HCT116 (cell line): ENCODE data around the gene ZNF837. TPM values are rescaled to one million over a fixed set of nuclear protein-coding genes. Genes with fewer than 3 reads are reported as not detected.

Source experiments
- ATAC-seq: fragments of 200-7000 bp; cut with Tn5 transposase; 2 replicates; pipeline ENCODE4 v1.9.1; 2020; ENCODE audit warnings: mild to moderate bottlenecking, moderate library complexity
- BruUV-seq: library from RNA; stranded (reverse); fragments of 400-500 nt; replicated peaks from 2 replicates; lab custom pipeline; 2021; lab: Mats Ljungman, UMichigan
- CTCF ChIA-PET: fragments of 300-600 bp; sonication (Branson Sonifier 250); formaldehyde crosslinking; loops from one replicate; lab custom pipeline; 2021; ENCODE audit warnings: antibody characterized with exemption; lab: Charles Lee
- POLR2A ChIA-PET: fragments of 300-600, 350-600 bp; sonication (Branson Sonifier 250); formaldehyde crosslinking; loops from one replicate; lab custom pipeline; 2021; ENCODE audit warnings: antibody characterized with exemption; lab: Charles Lee
- RAD21 ChIA-PET, 2 experiments: fragments of 300-600 bp; sonication (Branson Sonifier 250); formaldehyde crosslinking; loops; one replicate each; lab custom pipeline; 2023; ENCODE audit warnings: low total read pairs in 2 of 2; ENCODE audit not compliant: uncharacterized antibody in 2 of 2, unreplicated experiment in 2 of 2, low non-redundant PET in 1 of 2; lab: Charles Lee
- DNase-seq: peaks from one replicate; pipeline ENCODE4 v3.0.0-alpha.2; 2010; ENCODE audit warnings: low read depth, low spot score
- H2AFZ ChIP-seq: fragments of 200-600 bp; shearing (Covaris generic), sonication (generic); 2 replicates; pipeline ENCODE4 v1.6.1; 2017; ENCODE audit warnings: low read depth, mixed run types, mixed read lengths, antibody characterized with exemption, low read length; ENCODE audit not compliant: poor library complexity, severe bottlenecking
- H3K27ac ChIP-seq: 2 replicates; pipeline ENCODE4 v1.5.1; 2012; ENCODE audit warnings: low read depth, low read length
- H3K27me3 ChIP-seq: fragments of 200-600 bp; sonication (generic); 2 replicates; pipeline ENCODE4 v1.6.1; 2016; ENCODE audit warnings: mixed run types, low read length, mixed read lengths; ENCODE audit not compliant: insufficient read depth
- H3K36me3 ChIP-seq, 2 experiments: fragments of 200-500 bp in 1 of 2; fragments of 200-600 bp in 1 of 2; sonication (Bioruptor generic) in 1 of 2; sonication (generic) in 1 of 2; 2 replicates each; pipeline versions ENCODE4 v1.5.1 to v1.6.1; 2014 to 2016; ENCODE audit warnings: low read length in 2 of 2, inconsistent platforms in 1 of 2, mixed read lengths in 1 of 2, mixed run types in 1 of 2; ENCODE audit not compliant: insufficient read depth in 2 of 2, control insufficient read depth in 1 of 2
- H3K4me1 ChIP-seq, 2 experiments: fragments of 200-600 bp in 1 of 2; sonication (generic) in 1 of 2; 2 replicates each; pipeline versions ENCODE4 v1.5.1 to v1.6.1; 2012 to 2017; ENCODE audit warnings: low read length in 2 of 2, inconsistent platforms in 1 of 2, mild to moderate bottlenecking in 1 of 2, mixed read lengths in 1 of 2, mixed run types in 1 of 2, moderate library complexity in 1 of 2; ENCODE audit not compliant: insufficient read depth in 2 of 2, control insufficient read depth in 1 of 2
- H3K4me2 ChIP-seq: fragments of 200-600 bp; sonication (generic); 2 replicates; pipeline ENCODE4 v1.6.1; 2017; ENCODE audit warnings: mixed run types, low read length, mixed read lengths
- H3K4me3 ChIP-seq, 2 experiments: fragments of 200-600 bp in 1 of 2; sonication (generic) in 1 of 2; replicated peaks in 1 of 2; 2 replicates each; pipeline ENCODE4 v1.5.1; 2011 to 2016; ENCODE audit warnings: low read length in 2 of 2, control low read depth in 1 of 2, low read depth in 1 of 2, mild to moderate bottlenecking in 1 of 2, mixed read lengths in 1 of 2, mixed run types in 1 of 2
- H3K79me2 ChIP-seq: fragments of 200-600 bp; sonication (generic); 2 replicates; pipeline ENCODE4 v1.6.1; 2017; ENCODE audit warnings: mild to moderate bottlenecking, mixed run types, low read length, moderate library complexity, mixed read lengths; ENCODE audit not compliant: insufficient read depth
- H3K9ac ChIP-seq: fragments of 200-600 bp; sonication (generic); 2 replicates; pipeline ENCODE4 v1.6.1; 2016; ENCODE audit warnings: low read length, mixed read lengths
- H3K9me2 ChIP-seq: fragments of 200-600 bp; sonication (generic), shearing (Covaris generic); 2 replicates; pipeline ENCODE4 v1.6.1; 2017; ENCODE audit warnings: mixed run types, mild to moderate bottlenecking, moderate library complexity; ENCODE audit not compliant: insufficient read depth
- H3K9me3 ChIP-seq, 2 experiments: fragments of 200-500 bp in 1 of 2; fragments of 200-600 bp in 1 of 2; sonication (Bioruptor generic) in 1 of 2; sonication (generic) in 1 of 2; 2 replicates each; pipeline ENCODE4 v1.6.1; 2014 to 2017; ENCODE audit warnings: low read length in 2 of 2, mixed read lengths in 2 of 2, inconsistent platforms in 1 of 2, low read depth in 1 of 2, mild to moderate bottlenecking in 1 of 2, mixed run types in 1 of 2, moderate library complexity in 1 of 2; ENCODE audit not compliant: control insufficient read depth in 1 of 2, insufficient read depth in 1 of 2
- H4K20me1 ChIP-seq: fragments of 200-600 bp; sonication (generic), shearing (Covaris generic); 2 replicates; pipeline ENCODE4 v1.6.1; 2017; ENCODE audit warnings: mixed run types, mild to moderate bottlenecking, moderate library complexity; ENCODE audit not compliant: insufficient read depth
- CEBPB ChIP-seq: IDR thresholded peaks from 2 replicates; pipeline ENCODE4 v1.6.1; 2012; ENCODE audit warnings: low read depth
- EGR1 ChIP-seq: IDR thresholded peaks from 2 replicates; pipeline ENCODE4 v1.6.1; 2012; ENCODE audit warnings: low read depth
- EZH2 ChIP-seq: fragments of 200-600 bp; sonication (generic); IDR thresholded peaks from 2 replicates; pipeline ENCODE4 v1.6.1; 2017; ENCODE audit warnings: antibody characterized with exemption, mixed run types
- FOSL1 ChIP-seq: IDR thresholded peaks from 2 replicates; pipeline ENCODE4 v1.6.1; 2012; ENCODE audit warnings: low read depth
- POLR2AphosphoS5 ChIP-seq: IDR thresholded peaks from 2 replicates; pipeline ENCODE4 v1.6.1; 2011; ENCODE audit warnings: mild to moderate bottlenecking, low read depth, low read length, moderate library complexity
- REST ChIP-seq: IDR thresholded peaks from 2 replicates; pipeline ENCODE4 v1.6.1; 2012; ENCODE audit warnings: low read depth
- SIN3A ChIP-seq: IDR thresholded peaks from 2 replicates; pipeline ENCODE4 v1.6.1; 2012; ENCODE audit warnings: low read depth
- ZNF274 ChIP-seq: fragments of 200-500 bp; sonication (Bioruptor generic); IDR thresholded peaks from 2 replicates; pipeline ENCODE4 v1.6.1; 2014; ENCODE audit warnings: mild to moderate bottlenecking, low read depth, low read length, inconsistent platforms
- intact Hi-C: fragments of 100-400 bp; cut with micrococcal nuclease; formaldehyde crosslinking; loops from 2 replicates; pipeline ENCODE4 v1.10.0; 2022
- total RNA-seq: library from RNA; stranded (reverse); gene quantifications from one replicate; pipeline ENCODE4 v1.2.1, GENCODE V29; 2021; ENCODE audit not compliant: unreplicated experiment
- TF ChIP-seq, protein P1 (sequence below), 3 experiments: fragments of 200-600 bp in 1 of 3; sonication (generic) in 1 of 3; IDR thresholded peaks in 2 of 3; conservative IDR thresholded peaks in 1 of 3; 2 replicates each; pipeline ENCODE4 v1.5.1; 2012 to 2017; ENCODE audit warnings: low read depth in 2 of 3, low read length in 2 of 3, antibody characterized with exemption in 1 of 3, borderline replicate concordance in 1 of 3, control low read depth in 1 of 3, mild to moderate bottlenecking in 1 of 3, mixed read lengths in 1 of 3, mixed run types in 1 of 3, moderate library complexity in 1 of 3; ENCODE audit not compliant: insufficient read depth in 1 of 3

ZNF837 gene
- total RNA-seq, 1 experiment from 2014 or later = 3.2 TPM

DNA sequence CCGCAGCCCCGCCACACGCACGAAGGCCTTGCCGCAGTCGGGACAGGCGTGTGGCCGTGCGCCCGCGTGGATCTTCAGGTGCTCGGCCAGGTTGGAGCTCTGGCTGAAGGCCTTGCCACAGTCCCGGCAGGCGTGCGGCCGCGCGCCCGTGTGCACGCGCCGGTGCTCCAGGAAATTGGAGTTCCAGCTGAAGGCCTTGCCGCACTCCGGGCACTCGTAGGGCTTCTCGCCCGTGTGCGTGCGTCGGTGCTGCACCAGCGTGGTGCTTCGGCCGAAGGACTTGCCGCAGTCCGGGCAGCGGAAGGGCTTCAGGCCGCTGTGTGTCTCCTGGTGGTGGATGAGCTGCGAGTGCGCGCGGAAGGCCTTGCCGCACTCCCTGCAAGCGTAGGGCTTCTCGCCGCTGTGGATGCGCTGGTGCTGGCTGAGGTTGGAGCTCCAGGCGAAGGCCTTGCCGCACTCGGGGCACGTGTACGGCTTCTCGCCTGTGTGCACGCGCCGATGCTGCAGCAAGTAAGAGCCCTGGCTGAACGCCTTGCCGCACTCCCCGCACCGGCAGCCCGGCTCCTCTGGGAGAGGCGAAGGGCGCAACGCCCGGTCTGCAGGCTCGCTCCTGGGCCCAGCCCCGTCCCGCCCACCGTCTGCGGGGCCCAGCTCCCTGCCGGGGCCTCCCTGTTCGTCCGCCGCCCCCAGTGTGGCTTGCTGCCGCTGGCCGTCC is 23.9 kb downstream of the ZNF837 start (continued):
- no peak for TF ChIP-seq POLR2AphosphoS5
- TF ChIP-seq FOSL1 = no peak
- TF ChIP-seq EGR1 = no peak
- TF ChIP-seq CEBPB = no peak
- no peak for TF ChIP-seq REST

DNA sequence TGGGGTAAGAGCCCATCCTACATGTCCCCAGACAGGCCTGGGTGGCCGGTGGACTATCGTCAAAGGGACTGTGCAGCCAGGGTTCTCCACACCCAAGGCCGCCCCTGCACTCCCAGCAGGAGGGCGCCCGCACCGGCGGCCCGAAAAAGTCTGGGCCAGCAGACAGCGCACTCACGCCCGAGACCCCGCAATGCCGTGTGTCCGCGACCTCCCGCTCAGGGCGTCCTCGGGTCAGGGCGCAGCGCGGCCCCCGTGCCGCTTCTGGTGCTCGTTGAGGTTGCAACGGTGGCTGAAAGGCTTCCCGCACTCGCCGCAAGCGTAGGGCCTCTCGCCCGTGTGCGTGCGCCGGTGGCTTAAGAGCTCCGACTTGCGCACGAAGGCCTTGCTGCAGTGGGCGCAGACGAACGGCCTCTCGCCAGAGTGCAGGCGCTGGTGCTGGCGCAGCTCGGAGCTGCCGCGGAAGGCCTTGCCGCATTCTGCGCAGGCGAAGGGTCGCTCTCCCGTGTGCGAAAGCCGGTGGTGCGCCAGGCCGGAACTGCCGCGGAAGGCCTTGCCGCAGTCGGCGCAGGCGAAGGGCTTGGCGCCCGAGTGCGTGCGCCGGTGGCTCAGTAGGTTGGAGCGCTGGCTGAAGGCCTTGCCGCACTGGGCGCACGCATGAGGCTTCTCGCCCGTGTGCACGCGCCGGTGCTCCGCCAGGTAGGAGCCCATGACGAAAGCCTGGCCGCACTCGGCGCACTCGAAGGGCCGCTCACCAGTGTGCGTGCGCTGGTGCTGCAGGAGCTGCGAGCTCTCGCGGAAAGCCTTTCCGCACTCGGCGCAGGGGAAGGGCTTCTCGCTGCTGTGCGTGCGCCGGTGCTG is 24.7 kb downstream of the ZNF837 start:
- no peaks in the 10 kb centered on the region for H4K20me1 ChIP-seq
- no peak overlapping the region for H3K9ac ChIP-seq
- ChIA-PET CTCF (no interaction called here), POLR2A (no interaction called here)
- no peak overlapping the region for H2AFZ ChIP-seq
- no peak for ATAC-seq
- no peak overlapping the region for H3K4me2 ChIP-seq
- H3K4me1 ChIP-seq = peaks cover 2% of the 10 kb centered on the region in 2 experiments; a peak in 3 of 4 replicates
- H3K27ac ChIP-seq = no peak overlapping the region
- BruUV-seq = no TSS peak
- DNase-seq = no peak
- H3K9me3 ChIP-seq = no peaks in the 10 kb centered on the region
- no peaks in the 10 kb centered on the region for H3K9me2 ChIP-seq
- H3K36me3 ChIP-seq = no peaks in the 10 kb centered on the region
- intact Hi-C loops = no loop called here
- no peaks in the 10 kb centered on the region for H3K27me3 ChIP-seq
- H3K4me3 ChIP-seq = no peak overlapping the region
- TF ChIP-seq EZH2 (no peak), SIN3A (no peak), POLR2AphosphoS5 (no peak), CEBPB (no peak), ZNF274 (no peak)
- TF ChIP-seq, protein P1, sequence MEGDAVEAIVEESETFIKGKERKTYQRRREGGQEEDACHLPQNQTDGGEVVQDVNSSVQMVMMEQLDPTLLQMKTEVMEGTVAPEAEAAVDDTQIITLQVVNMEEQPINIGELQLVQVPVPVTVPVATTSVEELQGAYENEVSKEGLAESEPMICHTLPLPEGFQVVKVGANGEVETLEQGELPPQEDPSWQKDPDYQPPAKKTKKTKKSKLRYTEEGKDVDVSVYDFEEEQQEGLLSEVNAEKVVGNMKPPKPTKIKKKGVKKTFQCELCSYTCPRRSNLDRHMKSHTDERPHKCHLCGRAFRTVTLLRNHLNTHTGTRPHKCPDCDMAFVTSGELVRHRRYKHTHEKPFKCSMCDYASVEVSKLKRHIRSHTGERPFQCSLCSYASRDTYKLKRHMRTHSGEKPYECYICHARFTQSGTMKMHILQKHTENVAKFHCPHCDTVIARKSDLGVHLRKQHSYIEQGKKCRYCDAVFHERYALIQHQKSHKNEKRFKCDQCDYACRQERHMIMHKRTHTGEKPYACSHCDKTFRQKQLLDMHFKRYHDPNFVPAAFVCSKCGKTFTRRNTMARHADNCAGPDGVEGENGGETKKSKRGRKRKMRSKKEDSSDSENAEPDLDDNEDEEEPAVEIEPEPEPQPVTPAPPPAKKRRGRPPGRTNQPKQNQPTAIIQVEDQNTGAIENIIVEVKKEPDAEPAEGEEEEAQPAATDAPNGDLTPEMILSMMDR (IDR thresholded peaks at IDR 0.05 in 2 of 3, conservative IDR thresholded peaks at IDR 0.05 in 1 of 3; ENCODE audit: borderline replicate concordance in 1 of 3, insufficient read depth in 1 of 3, low read depth in 2 of 3, low read length in 2 of 3) = no peak
- TF ChIP-seq, all 23 proteins: peak for 0
- RAD21 ChIA-PET = no interaction called here
- no peaks in the 10 kb centered on the region for H3K79me2 ChIP-seq
